K562 (cell line): ENCODE measurements around the gene RTBDN.

Experiments
- AFF4 ChIP-seq: sonication (generic); formaldehyde crosslinking; IDR thresholded peaks from 2 replicates; pipeline ENCODE4 v1.8.0; 2023; ENCODE audit warnings: mild to moderate bottlenecking, missing genetic modification reagents
- BRCA1 ChIP-seq, 2 experiments: fragments of 450-650 bp in 1 of 2; sonication (generic) in 1 of 2; formaldehyde crosslinking in 1 of 2; IDR thresholded peaks; 2 replicates each; pipeline versions ENCODE4 v1.5.0 to v1.6.1; 2017 to 2020; ENCODE audit warnings: mild to moderate bottlenecking in 1 of 2, missing genetic modification reagents in 1 of 2
- ETS1 ChIP-seq: conservative IDR thresholded peaks from 2 replicates; pipeline ENCODE4 v1.6.1; 2011; ENCODE audit warnings: low read depth, mild to moderate bottlenecking, low read length; ENCODE audit not compliant: control insufficient read depth
- EZH2 ChIP-seq: IDR thresholded peaks from 2 replicates; pipeline ENCODE4 v1.6.1; 2012; ENCODE audit warnings: low read depth, mild to moderate bottlenecking, inconsistent platforms, low read length, borderline replicate concordance
- KLF10 ChIP-seq: fragments of 250-450 bp; sonication (Bioruptor Pico); IDR thresholded peaks from 2 replicates; pipeline ENCODE4 v1.6.1; 2021; ENCODE audit warnings: matching md5 sums
- MCM7 ChIP-seq, 2 experiments: fragments of 450-650 bp; IDR thresholded peaks; 2 replicates each; pipeline ENCODE4 v1.6.1; 2016 to 2018
- POLR2AphosphoS5 ChIP-seq: IDR thresholded peaks from 2 replicates; pipeline ENCODE4 v1.6.1; 2011; ENCODE audit warnings: mild to moderate bottlenecking, low read depth, low read length, moderate library complexity; ENCODE audit not compliant: control insufficient read depth, insufficient read depth
- PREB ChIP-seq: sonication (generic); formaldehyde crosslinking; IDR thresholded peaks from 2 replicates; pipeline ENCODE4 v1.8.1; 2023; ENCODE audit warnings: mild to moderate bottlenecking, missing genetic modification reagents

GRCh38 chr19:12800923-12801465 is 33.4 kb downstream of the RTBDN start:
- TF ChIP-seq ETS1 (no peak), AFF4 (CRISPR knock-in tag) (no peak), EZH2 (no peak), KLF10 (CRISPR knock-in tag) (no peak), MCM7 (IDR thresholded peaks at IDR 0.05) (no peak), POLR2AphosphoS5 (no peak), PREB (no peak), BRCA1 (IDR thresholded peaks at IDR 0.05) (no peak), BRCA1 (CRISPR knock-in tag; IDR thresholded peaks at IDR 0.05) (no peak)
